C4-2B (cell line): ENCODE measurements around the gene USP49.

ENCODE experiments used
- H3K27ac ChIP-seq: fragments of 450-650 bp; 2 replicates; pipeline ENCODE4 v1.5.1; 2017
- ZFX ChIP-seq: fragments of 450-650 bp; IDR thresholded peaks from 2 replicates; pipeline ENCODE4 v1.6.1; 2017
- TF ChIP-seq, protein P1 (sequence below): fragments of 450-650 bp; conservative IDR thresholded peaks from 2 replicates; pipeline ENCODE4 v1.5.1; 2017; ENCODE audit warnings: mild to moderate bottlenecking

USP49 gene

DNA sequence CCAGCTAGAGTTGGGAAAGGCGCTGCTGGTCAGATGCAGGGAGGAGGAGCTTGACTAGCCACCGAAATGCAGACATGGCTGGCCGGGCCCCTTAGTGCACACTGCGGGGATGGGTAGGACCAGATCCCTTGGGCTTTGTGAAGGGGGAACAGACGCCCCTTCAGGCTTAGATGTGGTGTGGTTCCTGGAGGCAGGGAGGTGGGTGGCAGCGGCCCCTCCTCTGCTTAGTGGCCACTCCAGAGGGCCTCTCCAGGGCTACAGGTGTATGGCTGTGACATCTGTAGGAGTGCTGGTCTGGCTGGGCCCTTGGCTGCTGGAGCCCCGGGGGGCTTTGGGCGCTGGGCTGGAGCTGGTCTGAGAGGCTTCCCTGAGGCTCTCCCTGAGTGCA lies 40.5 kb upstream of the USP49 start:
- H3K27ac ChIP-seq = no peak overlapping the region

DNA sequence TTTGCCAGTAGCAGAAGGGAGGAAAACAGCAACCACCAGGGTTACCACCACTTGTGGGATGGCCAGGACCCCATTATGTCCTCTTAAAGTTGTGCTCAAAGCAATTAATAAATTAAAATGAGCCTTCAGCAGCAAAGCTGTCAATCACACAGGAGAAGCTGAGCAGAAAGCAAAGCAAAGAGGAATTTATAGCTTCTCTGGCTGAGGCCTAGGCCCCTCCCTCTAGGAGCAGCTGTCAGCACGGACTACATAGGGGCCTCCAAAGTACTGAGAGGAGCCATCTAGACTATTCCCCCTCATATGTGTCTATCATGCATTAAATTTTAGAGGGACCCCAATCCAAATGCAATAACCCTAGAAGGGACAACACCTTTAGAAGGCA lies 40.0 kb upstream of the USP49 start:
- TF ChIP-seq, protein P1, sequence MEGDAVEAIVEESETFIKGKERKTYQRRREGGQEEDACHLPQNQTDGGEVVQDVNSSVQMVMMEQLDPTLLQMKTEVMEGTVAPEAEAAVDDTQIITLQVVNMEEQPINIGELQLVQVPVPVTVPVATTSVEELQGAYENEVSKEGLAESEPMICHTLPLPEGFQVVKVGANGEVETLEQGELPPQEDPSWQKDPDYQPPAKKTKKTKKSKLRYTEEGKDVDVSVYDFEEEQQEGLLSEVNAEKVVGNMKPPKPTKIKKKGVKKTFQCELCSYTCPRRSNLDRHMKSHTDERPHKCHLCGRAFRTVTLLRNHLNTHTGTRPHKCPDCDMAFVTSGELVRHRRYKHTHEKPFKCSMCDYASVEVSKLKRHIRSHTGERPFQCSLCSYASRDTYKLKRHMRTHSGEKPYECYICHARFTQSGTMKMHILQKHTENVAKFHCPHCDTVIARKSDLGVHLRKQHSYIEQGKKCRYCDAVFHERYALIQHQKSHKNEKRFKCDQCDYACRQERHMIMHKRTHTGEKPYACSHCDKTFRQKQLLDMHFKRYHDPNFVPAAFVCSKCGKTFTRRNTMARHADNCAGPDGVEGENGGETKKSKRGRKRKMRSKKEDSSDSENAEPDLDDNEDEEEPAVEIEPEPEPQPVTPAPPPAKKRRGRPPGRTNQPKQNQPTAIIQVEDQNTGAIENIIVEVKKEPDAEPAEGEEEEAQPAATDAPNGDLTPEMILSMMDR = no peak
- H3K27ac ChIP-seq = no peak overlapping the region

More for the DNA sequence above, 40.5 kb upstream of the USP49 start:
- TF ChIP-seq, protein P1 = no peak
- TF ChIP-seq ZFX = no peak

DNA sequence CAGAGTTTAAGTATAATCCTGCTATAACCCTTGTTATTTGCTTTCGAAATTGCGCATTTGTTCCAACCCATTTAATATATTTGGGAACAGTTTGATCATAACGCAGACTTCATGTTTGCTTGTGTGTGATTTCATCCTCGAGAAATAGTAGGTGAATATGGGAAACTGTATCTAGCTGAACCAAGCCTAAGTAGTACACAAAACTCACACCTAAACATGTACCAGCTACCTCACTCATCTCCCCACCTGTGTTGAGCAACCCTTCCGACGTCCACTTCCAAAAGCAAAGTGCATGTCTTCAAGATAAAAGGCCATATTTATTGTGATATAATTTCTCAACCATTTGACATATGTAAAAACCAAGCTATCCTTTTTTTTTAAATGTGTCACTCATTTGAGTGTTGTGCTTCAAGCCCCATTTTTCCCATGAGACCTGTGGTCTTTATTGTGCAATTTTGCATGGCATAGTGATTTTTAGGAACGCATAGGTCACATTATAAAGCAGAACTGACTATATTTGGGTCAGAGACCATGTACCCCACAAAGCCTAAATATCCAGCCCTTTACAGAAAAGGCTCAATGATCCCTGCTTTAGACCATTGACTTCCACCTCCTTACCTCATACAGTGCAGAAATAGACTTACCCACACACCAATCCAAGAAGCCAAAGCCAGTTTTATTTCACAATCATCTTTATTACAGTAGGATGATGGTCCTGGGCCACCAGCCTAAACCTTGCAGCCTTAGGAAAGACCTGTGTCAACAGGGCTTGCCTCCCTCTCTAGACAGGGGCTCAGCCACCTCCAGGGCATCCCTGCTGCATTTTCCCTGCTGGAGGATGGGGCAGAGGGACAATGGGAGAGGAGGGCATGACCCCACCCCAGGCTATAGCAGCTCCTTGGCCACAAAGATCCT lies 39.4 kb upstream of the USP49 start:
- TF ChIP-seq ZFX = no peak
- TF ChIP-seq, protein P1 = no peak
- no peak overlapping the region for H3K27ac ChIP-seq

DNA sequence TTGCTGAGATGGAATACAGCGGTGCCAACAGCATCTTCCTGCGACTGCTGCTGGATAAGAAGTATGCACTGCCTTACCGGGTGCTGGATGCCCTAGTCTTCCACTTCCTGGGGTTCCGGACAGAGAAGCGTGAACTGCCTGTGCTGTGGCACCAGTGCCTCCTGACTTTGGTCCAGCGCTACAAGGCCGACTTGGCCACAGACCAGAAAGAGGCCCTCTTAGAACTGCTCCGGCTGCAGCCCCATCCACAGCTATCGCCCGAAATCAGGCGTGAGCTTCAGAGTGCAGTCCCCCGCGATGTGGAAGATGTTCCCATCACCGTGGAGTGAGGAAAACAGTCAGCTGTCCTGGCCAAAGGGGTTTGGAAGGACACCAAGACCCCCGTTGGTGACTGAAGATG lies 37.2 kb upstream of the USP49 start:
- no peak for TF ChIP-seq ZFX
- TF ChIP-seq, protein P1 = no peak
- no peak overlapping the region for H3K27ac ChIP-seq

DNA sequence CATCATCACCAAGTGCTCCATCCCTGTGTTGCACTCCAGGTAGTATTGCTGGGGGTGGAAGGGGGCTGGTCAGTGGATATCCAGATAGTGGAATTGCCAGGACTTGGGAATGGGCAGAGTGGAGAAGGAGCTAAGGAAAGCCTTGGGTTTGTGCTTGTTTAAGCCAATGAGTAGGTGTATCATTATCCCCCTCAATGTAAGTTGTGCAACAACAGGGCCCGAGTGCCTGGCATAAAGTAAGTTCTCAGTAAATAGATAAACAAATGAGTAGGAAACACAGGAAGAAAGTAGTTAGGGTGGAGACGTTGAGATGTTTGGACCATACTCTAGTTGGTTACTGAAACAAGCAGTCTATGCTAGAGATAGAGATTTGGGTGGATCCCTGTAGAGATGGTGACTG lies 36.6 kb upstream of the USP49 start:
- TF ChIP-seq, protein P1 = no peak
- TF ChIP-seq ZFX = no peak
- H3K27ac ChIP-seq = no peak overlapping the region

DNA sequence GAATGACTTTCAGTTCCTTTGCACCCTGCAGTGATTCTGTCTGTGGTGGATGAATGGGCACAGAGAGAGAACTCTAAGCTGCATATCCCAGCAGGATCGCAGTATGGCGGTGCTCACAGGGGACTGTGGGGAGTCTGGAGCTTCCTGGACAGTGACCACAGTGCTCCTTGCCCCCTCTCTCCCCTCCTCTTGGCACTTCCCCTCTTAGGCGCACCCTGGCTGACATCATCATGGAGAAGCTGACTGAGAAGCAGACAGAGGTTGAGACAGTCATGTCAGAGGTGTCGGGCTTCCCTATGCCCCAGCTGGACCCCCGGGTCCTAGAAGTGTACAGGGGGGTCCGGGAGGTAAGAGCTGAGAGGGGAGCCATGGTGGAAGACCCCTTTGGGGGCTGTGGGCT lies 34.7 kb upstream of the USP49 start:
- no peak overlapping the region for H3K27ac ChIP-seq
- TF ChIP-seq, protein P1 = no peak
- TF ChIP-seq ZFX = no peak

DNA sequence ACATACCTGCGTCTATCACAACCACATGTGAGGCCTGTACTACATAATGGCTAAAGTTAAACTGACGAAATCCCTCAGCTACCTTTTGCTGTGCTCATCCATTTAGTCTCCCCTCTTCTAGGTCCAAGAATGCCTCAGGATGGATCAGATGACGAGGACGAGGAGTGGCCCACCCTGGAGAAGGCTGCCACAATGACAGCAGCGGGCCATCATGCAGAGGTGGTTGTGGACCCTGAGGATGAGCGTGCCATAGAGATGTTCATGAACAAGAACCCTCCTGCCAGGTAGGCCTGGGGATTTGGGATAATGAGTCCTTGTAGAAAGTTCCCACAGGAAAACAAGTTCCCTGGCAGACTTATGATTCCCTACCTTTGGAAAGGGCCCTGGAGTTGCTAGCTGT lies 32.1 kb upstream of the USP49 start:
- TF ChIP-seq, protein P1 = no peak
- no peak for TF ChIP-seq ZFX
- H3K27ac ChIP-seq = no peak overlapping the region
